AG10803 (cell line): ENCODE measurements around the gene ING3.

ENCODE experiments used
- DNase-seq: peaks from one replicate; pipeline ENCODE4 v3.0.0; 2010; ENCODE audit warnings: low read depth
- H3K4me3 ChIP-seq: 2 replicates; pipeline ENCODE4 v1.5.1; 2011; ENCODE audit warnings: mild to moderate bottlenecking, low read length, control low read depth
- TF ChIP-seq, protein P1 (sequence below): conservative IDR thresholded peaks from 2 replicates; pipeline ENCODE4 v1.5.1; 2011; ENCODE audit warnings: mild to moderate bottlenecking, low read length, control low read depth, inconsistent platforms

ING3 gene, protein sequence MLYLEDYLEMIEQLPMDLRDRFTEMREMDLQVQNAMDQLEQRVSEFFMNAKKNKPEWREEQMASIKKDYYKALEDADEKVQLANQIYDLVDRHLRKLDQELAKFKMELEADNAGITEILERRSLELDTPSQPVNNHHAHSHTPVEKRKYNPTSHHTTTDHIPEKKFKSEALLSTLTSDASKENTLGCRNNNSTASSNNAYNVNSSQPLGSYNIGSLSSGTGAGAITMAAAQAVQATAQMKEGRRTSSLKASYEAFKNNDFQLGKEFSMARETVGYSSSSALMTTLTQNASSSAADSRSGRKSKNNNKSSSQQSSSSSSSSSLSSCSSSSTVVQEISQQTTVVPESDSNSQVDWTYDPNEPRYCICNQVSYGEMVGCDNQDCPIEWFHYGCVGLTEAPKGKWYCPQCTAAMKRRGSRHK

DNA sequence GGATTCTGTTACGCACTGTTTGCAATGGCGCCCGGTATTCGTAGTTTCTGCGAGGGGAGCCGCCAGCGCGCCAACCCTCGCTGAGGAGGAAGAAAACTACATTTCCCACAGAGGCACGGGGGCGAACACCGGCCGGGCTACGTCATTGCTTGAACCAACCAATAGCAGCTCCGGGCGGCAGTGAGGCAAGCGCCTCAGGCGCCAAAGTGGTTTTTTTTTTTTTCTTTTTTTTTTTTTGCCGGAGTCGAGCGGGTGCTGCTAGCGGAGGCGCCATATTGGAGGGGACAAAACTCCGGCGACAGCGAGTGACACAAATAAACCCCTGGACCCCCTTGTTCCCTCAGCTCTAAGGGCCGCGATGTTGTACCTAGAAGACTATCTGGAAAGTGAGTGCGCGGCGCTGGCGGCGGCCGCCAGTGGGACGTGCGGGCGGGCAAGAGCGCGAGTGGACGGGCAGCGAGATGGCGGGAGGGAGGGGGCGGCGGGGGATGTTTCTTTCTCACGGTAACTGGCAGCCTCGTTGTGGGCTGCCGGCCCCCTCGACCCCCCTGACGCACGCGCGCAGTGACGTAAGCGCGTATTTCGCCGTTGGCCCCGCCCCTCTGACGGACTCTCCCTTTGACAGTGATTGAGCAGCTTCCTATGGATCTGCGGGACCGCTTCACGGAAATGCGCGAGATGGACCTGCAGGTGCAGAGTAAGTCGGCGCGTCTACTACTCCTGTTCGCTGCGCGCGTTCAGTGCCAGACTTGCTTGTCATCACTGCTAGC, at the start of gene ING3:
TSS of gene ING3 (plus strand) at position 239 of the 770 bp plus-strand sequence. CDS start at position 359, 120 bp downstream.
- TF ChIP-seq, protein P1, sequence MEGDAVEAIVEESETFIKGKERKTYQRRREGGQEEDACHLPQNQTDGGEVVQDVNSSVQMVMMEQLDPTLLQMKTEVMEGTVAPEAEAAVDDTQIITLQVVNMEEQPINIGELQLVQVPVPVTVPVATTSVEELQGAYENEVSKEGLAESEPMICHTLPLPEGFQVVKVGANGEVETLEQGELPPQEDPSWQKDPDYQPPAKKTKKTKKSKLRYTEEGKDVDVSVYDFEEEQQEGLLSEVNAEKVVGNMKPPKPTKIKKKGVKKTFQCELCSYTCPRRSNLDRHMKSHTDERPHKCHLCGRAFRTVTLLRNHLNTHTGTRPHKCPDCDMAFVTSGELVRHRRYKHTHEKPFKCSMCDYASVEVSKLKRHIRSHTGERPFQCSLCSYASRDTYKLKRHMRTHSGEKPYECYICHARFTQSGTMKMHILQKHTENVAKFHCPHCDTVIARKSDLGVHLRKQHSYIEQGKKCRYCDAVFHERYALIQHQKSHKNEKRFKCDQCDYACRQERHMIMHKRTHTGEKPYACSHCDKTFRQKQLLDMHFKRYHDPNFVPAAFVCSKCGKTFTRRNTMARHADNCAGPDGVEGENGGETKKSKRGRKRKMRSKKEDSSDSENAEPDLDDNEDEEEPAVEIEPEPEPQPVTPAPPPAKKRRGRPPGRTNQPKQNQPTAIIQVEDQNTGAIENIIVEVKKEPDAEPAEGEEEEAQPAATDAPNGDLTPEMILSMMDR, result no peak
- peak; percentile 97 for DNase-seq
- H3K4me3 ChIP-seq, result peak within 1 kb of the TSS; percentile 92

DNA sequence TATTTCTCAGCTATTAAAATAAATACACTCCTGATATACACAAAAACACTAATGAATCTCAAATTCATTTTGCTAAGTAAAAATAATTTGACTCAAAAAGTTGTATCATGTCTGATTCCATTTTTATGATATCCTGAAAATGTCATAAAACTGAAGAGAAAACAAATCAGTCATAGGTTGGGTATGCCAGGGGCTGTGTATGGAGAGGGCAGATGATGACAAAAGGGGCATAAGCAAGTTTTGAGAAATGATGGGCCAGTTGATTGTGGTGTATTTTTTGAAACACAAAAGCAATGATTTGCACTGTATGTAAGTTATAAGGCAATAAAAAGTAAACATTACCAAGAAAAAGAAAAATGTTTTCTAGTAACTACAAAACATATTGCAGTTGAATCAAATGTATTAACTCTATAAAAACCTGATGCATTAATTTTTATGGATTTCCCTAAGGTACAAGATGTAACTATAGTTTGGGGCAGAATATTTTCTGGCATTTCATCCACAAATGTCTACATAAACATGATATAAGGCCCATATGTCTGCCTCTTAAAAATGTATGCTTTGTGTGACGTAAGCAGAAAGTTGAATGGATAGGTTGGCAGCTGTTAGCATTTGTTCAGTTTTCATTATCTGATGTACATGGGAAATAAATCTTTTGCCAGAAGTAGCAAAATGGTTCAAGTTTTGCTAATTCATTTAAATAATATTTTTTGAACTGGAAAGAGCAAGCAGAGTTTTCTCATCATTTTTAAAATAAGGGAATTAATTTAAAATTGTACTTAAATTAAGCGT, 35.1 kb upstream of the ING3 start:
- DNase-seq, result no peak
- H3K4me3 ChIP-seq, result no peak overlapping the region
- TF ChIP-seq, protein P1, result no peak

DNA sequence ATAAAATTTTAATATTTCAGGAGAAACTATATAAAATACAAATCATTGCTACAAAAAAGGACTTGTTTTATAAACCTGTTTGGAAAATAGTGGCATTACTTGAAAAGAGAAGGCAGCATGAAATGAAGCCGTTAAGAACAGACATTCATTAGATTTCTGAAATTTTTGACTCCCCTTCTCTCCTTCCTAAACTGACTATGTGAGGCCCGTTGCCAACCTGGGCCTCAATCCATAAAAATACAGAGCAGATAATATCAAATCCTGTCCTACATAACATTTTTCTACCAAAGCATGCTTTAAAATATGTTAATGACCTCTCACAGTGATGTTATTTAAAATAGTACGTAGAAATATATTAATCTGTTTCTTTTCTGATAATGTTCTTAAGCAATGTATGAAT, 34.5 kb upstream of the ING3 start:
- DNase-seq, result no peak

DNA sequence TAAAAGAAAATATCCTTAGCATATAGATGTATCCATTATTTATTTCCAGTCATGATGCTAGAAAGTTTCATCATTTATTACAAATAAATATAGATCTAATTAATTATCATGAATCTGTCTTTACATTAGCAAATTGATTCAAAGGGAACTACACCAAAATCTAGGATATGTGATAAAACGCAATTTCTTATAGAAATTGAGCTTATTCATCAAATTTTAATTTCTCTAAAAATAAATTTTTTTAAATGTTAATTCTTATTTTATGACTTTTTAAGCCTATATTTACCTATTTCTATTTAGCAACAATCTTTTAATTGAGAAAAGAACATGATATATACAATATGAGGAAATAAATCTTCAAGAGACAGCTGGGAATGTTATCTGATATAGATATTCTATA, 34.0 kb upstream of the ING3 start:
- TF ChIP-seq, protein P1, result no peak
- no peak overlapping the region for H3K4me3 ChIP-seq
- no peak for DNase-seq

More for the DNA sequence above, 34.5 kb upstream of the ING3 start:
- no peak overlapping the region for H3K4me3 ChIP-seq
- TF ChIP-seq, protein P1, result no peak

DNA sequence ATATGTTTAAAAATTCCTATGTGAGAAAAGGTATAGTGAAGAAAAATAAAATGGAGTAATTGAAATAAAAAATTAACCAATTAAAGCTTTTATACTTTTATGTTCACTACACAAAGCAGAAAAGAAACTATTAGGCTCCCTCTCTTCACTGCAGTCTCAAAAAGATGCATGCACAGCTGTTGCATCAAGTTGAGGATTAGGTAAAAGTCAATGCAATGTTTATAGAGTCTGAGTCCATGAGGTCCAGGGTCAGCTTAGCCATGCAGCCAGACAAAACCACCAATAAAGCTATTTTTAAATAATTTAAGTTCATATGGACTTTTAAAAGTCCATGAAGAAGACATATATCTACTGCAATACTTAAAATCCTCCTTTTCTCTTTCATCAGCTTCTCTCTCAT, 31.1 kb upstream of the ING3 start:
- no peak overlapping the region for H3K4me3 ChIP-seq
- TF ChIP-seq, protein P1, result no peak
- DNase-seq, result no peak

DNA sequence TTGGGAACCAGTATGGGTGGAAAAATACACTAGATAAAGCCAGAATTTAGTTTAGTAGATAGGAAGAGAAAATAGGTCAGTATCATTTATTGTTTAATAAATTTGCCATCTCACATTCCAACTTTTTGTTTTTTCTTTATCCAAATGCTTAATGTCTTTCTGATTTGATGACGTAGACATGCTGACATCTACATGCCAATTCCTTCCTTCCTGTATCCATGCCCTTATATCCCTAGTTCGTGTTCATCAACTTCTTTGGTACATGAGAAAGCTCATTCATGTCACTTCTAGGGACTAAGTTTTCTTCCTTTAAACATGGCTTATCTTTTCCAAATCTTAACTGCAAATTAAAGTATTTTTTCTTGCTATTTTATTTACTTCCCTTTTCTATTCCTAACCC, 30.5 kb upstream of the ING3 start:
- TF ChIP-seq, protein P1, result no peak
- no peak for DNase-seq
- no peak overlapping the region for H3K4me3 ChIP-seq
